ENCODE results near the gene TBL1X. TPM values are rescaled to one million over a fixed set of nuclear protein-coding genes. Genes with fewer than 3 reads are reported as not detected.

TBL1X gene
- polyA plus RNA-seq, 1 donor (not counting 4 experiments of a cell fraction or from before 2014, with no cell fraction given): 2.2 TPM

DNA sequence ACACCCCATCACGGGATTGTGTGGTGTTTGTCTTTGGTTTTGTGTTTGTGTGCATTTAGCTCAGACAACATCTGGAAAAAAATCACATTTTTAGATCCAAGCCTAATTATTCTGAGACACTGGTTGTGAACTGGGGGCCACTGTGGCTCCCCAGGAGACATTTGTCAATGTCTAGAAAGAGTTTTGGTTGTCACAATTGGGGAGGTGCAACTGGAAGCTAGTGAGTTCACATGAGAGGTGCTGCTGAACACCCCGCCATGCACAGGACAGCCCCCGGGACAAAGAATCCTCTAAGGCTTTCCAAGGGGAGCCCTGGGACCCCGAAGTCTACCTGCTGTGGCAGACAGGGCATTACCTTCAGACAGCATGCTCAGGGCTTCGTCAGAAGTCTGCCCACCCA, 274.3 kb downstream of the TBL1X start:
- Histone ChIP-seq H3K27ac (ENCODE audit: control insufficient read depth, insufficient read depth, low read length) (no peak overlapping the region), H2AFZ (ENCODE audit: control insufficient read depth, low read length) (no peak overlapping the region), H3K9me3 (ENCODE audit: control insufficient read depth, low read depth, low read length) (no peaks in the 10 kb centered on the region), H3K4me1 (ENCODE audit: control insufficient read depth, extremely low read depth, insufficient read depth, low read length) (no peaks in the 10 kb centered on the region), H3K9me1 (ENCODE audit: control insufficient read depth, extremely low read depth, insufficient read depth, low read length) (no peaks in the 10 kb centered on the region), H3K4me2 (ENCODE audit: control insufficient read depth, extremely low read depth, insufficient read depth, low read depth, low read length) (no peak overlapping the region), H3K27me3 (ENCODE audit: control insufficient read depth, extremely low read depth, insufficient read depth, low read length) (no peaks in the 10 kb centered on the region), H3K4me3 (ENCODE audit: control insufficient read depth in 2 of 3, extremely low read depth in 1 of 3, insufficient read depth in 2 of 3, low read depth in 1 of 3, low read length in 3 of 3) (no peak overlapping the region), H3K9ac (ENCODE audit: control insufficient read depth, extremely low read depth, insufficient read depth, low read length) (no peak overlapping the region), H3K79me2 (ENCODE audit: control insufficient read depth, insufficient read depth, low read length) (no peaks in the 10 kb centered on the region), H3K36me3 (ENCODE audit: control insufficient read depth in 2 of 2, extremely low read depth in 1 of 2, insufficient read depth in 2 of 2, low read length in 2 of 2) (no peaks in the 10 kb centered on the region), H4K20me1 (ENCODE audit: control insufficient read depth, extremely low read depth, insufficient read depth, low read length) (no peaks in the 10 kb centered on the region)
- FAIRE-seq: no peak
- no peak for DNase-seq (ENCODE audit: low read depth, low spot score)
- dilution Hi-C loops (cut with MboI; ENCODE audit: extremely low pct_ligation_motif_present, low sequenced_read_pairs): no loop called here
- TF ChIP-seq, protein P1, sequence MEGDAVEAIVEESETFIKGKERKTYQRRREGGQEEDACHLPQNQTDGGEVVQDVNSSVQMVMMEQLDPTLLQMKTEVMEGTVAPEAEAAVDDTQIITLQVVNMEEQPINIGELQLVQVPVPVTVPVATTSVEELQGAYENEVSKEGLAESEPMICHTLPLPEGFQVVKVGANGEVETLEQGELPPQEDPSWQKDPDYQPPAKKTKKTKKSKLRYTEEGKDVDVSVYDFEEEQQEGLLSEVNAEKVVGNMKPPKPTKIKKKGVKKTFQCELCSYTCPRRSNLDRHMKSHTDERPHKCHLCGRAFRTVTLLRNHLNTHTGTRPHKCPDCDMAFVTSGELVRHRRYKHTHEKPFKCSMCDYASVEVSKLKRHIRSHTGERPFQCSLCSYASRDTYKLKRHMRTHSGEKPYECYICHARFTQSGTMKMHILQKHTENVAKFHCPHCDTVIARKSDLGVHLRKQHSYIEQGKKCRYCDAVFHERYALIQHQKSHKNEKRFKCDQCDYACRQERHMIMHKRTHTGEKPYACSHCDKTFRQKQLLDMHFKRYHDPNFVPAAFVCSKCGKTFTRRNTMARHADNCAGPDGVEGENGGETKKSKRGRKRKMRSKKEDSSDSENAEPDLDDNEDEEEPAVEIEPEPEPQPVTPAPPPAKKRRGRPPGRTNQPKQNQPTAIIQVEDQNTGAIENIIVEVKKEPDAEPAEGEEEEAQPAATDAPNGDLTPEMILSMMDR (optimal IDR thresholded peaks at IDR 0.05 in 1 of 3, IDR thresholded peaks at IDR 0.05 in 1 of 3, conservative IDR thresholded peaks at IDR 0.05 in 1 of 3; ENCODE audit: extremely low read depth in 1 of 3, insufficient read depth in 2 of 3, low read length in 3 of 3): no peak
- no peak for TF ChIP-seq EZH2 (IDR thresholded peaks at IDR 0.05; ENCODE audit: low read length)

DNA sequence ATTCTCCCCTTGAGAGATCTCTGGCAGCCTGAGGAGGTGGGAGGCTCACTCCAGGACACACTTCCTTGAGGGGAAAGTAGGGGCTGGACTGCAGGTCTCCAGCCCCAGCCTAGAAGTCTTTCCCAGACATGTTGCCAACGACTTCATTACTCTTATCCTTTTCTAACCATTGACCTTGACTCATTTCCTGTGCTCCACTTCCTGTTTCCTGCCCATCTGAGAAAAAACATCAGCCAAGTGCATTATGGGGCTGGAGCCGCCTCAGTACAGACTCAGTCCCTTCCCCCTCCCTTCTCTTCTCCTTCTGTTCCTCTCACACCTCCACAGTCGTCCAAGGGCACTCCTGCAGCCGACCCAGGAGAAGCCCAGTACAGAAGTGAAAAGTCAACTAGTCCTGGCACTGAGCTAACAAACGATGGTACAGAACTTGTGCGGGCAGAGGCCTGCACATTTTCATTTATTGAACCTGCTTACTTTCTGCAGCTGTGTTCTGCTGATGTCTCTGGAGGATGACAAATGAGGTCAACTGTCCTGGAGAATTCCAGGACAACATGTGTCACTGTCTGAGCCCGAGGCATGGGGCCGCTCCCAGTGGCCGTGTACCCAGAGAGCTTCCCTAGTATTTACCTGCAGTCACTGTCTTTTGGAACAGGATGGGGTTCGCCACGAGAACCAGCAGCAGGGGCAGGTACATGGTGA, 280.7 kb downstream of the TBL1X start:
- Histone ChIP-seq H4K20me1 (ENCODE audit: control insufficient read depth, extremely low read depth, insufficient read depth, low read length) (no peaks in the 10 kb centered on the region), H3K4me2 (ENCODE audit: control insufficient read depth, extremely low read depth, insufficient read depth, low read depth, low read length) (peak overlapping the region; percentile 44), H3K4me3 (ENCODE audit: control insufficient read depth in 2 of 3, extremely low read depth in 1 of 3, insufficient read depth in 2 of 3, low read depth in 1 of 3, low read length in 3 of 3) (no peak overlapping the region), H2AFZ (ENCODE audit: control insufficient read depth, low read length) (peak overlapping the region; percentile 44), H3K27ac (ENCODE audit: control insufficient read depth, insufficient read depth, low read length) (peak overlapping the region; percentile 49), H3K9ac (ENCODE audit: control insufficient read depth, extremely low read depth, insufficient read depth, low read length) (no peak overlapping the region), H3K4me1 (ENCODE audit: control insufficient read depth, extremely low read depth, insufficient read depth, low read length) (peaks cover 13% of the 10 kb centered on the region), H3K27me3 (ENCODE audit: control insufficient read depth, extremely low read depth, insufficient read depth, low read length) (no peaks in the 10 kb centered on the region), H3K79me2 (ENCODE audit: control insufficient read depth, insufficient read depth, low read length) (no peaks in the 10 kb centered on the region), H3K36me3 (ENCODE audit: control insufficient read depth in 2 of 2, extremely low read depth in 1 of 2, insufficient read depth in 2 of 2, low read length in 2 of 2) (no peaks in the 10 kb centered on the region), H3K9me1 (ENCODE audit: control insufficient read depth, extremely low read depth, insufficient read depth, low read length) (no peaks in the 10 kb centered on the region), H3K9me3 (ENCODE audit: control insufficient read depth, low read depth, low read length) (no peaks in the 10 kb centered on the region)
- no peak for TF ChIP-seq EZH2 (IDR thresholded peaks at IDR 0.05; ENCODE audit: low read length)
- TF ChIP-seq, protein P1 (optimal IDR thresholded peaks at IDR 0.05 in 1 of 3, IDR thresholded peaks at IDR 0.05 in 1 of 3, conservative IDR thresholded peaks at IDR 0.05 in 1 of 3; ENCODE audit: extremely low read depth in 1 of 3, insufficient read depth in 2 of 3, low read length in 3 of 3): no peak
- dilution Hi-C loops (cut with MboI; ENCODE audit: extremely low pct_ligation_motif_present, low sequenced_read_pairs): no loop called here
- peak; percentile 29 for FAIRE-seq
- no peak for DNase-seq (ENCODE audit: low read depth, low spot score)

All from keratinocyte (primary cell).